ENCODE data around the gene CNDP2. TPM values are rescaled to one million over a fixed set of nuclear protein-coding genes. Genes with fewer than 3 reads are reported as not detected.

CNDP2 gene
- polyA plus RNA-seq, 2 of the 4 experiments (the other 2 are of a cell fraction) = 93.7 to 106 TPM

DNA sequence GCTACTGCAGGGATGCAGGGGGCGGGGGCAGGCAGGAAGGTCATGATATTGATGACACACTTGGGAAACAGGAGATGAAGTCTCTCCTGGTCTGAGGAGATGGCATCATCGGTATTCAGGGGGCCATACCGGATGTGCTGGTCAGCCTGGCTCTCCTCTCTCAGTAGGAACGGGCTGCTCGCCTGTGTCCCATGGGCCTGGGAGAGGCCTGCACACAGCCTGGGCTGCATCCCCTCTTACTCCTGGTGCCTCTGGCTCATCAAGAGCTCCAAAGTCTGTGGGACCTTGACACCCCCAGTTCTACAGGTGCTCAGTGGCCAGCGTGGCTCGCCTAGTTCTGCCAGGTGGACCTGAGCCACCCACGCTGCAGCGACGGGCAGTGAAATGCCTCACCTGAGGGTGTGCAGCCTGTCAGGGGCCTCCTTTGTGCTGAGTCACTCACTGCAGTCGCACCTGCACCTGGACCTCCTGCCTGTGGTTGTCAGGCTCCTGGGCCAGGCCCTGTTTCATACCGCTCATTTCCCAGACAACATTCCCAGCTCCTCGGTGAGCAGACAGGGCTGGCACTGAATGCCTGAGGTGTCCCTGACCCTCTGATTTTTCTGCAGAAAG is 19.6 kb downstream of the CNDP2 start:
- no peak for TF ChIP-seq RCOR1 (IDR thresholded peaks at IDR 0.05; ENCODE audit: low read depth, low read length)
- TF ChIP-seq FOXS1 (CRISPR knock-in tag; IDR thresholded peaks at IDR 0.05) = no peak
- TF ChIP-seq NFE2L2 (conservative IDR thresholded peaks at IDR 0.05; ENCODE audit: low read length) = no peak; the same call in 1 of the 2 replicates
- TF ChIP-seq, protein P1, sequence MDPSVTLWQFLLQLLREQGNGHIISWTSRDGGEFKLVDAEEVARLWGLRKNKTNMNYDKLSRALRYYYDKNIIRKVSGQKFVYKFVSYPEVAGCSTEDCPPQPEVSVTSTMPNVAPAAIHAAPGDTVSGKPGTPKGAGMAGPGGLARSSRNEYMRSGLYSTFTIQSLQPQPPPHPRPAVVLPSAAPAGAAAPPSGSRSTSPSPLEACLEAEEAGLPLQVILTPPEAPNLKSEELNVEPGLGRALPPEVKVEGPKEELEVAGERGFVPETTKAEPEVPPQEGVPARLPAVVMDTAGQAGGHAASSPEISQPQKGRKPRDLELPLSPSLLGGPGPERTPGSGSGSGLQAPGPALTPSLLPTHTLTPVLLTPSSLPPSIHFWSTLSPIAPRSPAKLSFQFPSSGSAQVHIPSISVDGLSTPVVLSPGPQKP (IDR thresholded peaks at IDR 0.05; ENCODE audit: low read depth, low read length) = no peak
- TF ChIP-seq FOSB (CRISPR knock-in tag; IDR thresholded peaks at IDR 0.05) = no peak
- no peak for TF ChIP-seq HES2 (IDR thresholded peaks at IDR 0.05)
- no peak for TF ChIP-seq POLR2A (IDR thresholded peaks at IDR 0.05; ENCODE audit: low read length)
- TF ChIP-seq, protein P2, sequence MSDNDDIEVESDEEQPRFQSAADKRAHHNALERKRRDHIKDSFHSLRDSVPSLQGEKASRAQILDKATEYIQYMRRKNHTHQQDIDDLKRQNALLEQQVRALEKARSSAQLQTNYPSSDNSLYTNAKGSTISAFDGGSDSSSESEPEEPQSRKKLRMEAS (IDR thresholded peaks at IDR 0.05) = no peak
- no peak for TF ChIP-seq JUN (IDR thresholded peaks at IDR 0.05)
- no peak for TF ChIP-seq CTCF (IDR thresholded peaks at IDR 0.05)
- no peak for TF ChIP-seq PBX3 (IDR thresholded peaks at IDR 0.05)
- no peak for TF ChIP-seq NR3C1 (IDR thresholded peaks at IDR 0.05)
- TF ChIP-seq EHMT2 (IDR thresholded peaks at IDR 0.05; ENCODE audit: low read depth) = no peak
- TF ChIP-seq ESRRA (IDR thresholded peaks at IDR 0.05; ENCODE audit: borderline replicate concordance, low read length) = no peak
- Histone ChIP-seq H3K4me2 (no peak overlapping the region), H3K9me3 (no peaks in the 10 kb centered on the region), H3K4me1 (no peaks in the 10 kb centered on the region), H3K4me3 (no peak overlapping the region), H3K27ac (no peak overlapping the region)
- ATAC-seq (no peak), FAIRE-seq (no peak), DNase-seq (ENCODE audit: low read depth in 1 of 2, low spot score in 1 of 2) (no peak)
- WGBS (ENCODE audit: missing lambda C conversion rate) = 93% methylated on average over 7 of the region's 13 CpGs
- POLR2A ChIA-PET = no interaction called here
- CTCF ChIA-PET = interaction anchor here (1.0 kb wide), 1 partner anchor 34 kb away, joined by 3 read pairs; no protein-coding TSS in a partner anchor

GRCh38 chr18:74516271-74517235 is 20.4 kb downstream of the CNDP2 start:
- no peaks in the 10 kb centered on the region for H3K4me1 ChIP-seq
- H3K4me2 ChIP-seq = no peak overlapping the region
- ATAC-seq = no peak
- H3K4me3 ChIP-seq = no peak overlapping the region
- TF ChIP-seq CHD2 (IDR thresholded peaks at IDR 0.05; ENCODE audit: low read length, partially characterized antibody) = no peak
- no peak for TF ChIP-seq CBX2 (IDR thresholded peaks at IDR 0.05; ENCODE audit: borderline replicate concordance, low read depth)
- no peak for TF ChIP-seq SMC3 (IDR thresholded peaks at IDR 0.05)
- TF ChIP-seq EHMT2 (IDR thresholded peaks at IDR 0.05; ENCODE audit: low read depth) = no peak
- TF ChIP-seq PBX3 (IDR thresholded peaks at IDR 0.05) = no peak
- TF ChIP-seq BCL3 (IDR thresholded peaks at IDR 0.05) = no peak
- TF ChIP-seq, protein P1 (IDR thresholded peaks at IDR 0.05; ENCODE audit: low read depth, low read length) = no peak
- TF ChIP-seq HOXA7 (CRISPR knock-in tag; IDR thresholded peaks at IDR 0.05) = no peak
- TF ChIP-seq CBX8 (IDR thresholded peaks at IDR 0.05) = no peak
- TF ChIP-seq EHF (CRISPR knock-in tag; IDR thresholded peaks at IDR 0.05) = no peak
- TF ChIP-seq NPAS2 (CRISPR knock-in tag; IDR thresholded peaks at IDR 0.05; ENCODE audit: borderline replicate concordance) = no peak
- H3K9me3 ChIP-seq = no peaks in the 10 kb centered on the region
- no peak for DNase-seq (ENCODE audit: low read depth in 1 of 2, low spot score in 1 of 2)
- ChIA-PET POLR2A (no interaction called here), CTCF (interaction anchor here (0.7 to 1.0 kb wide), 2 partner anchors 34 to 35 kb away, joined by 3 read pairs; no protein-coding TSS in a partner anchor)
- no peak for FAIRE-seq
- no peak overlapping the region for H3K27ac ChIP-seq
- 99% methylated on average over 5 of the region's 35 CpGs for WGBS (ENCODE audit: missing lambda C conversion rate)

All from A549 (cell line).